ENCODE results near the gene UBE2E3.

Gene UBE2E3

DNA sequence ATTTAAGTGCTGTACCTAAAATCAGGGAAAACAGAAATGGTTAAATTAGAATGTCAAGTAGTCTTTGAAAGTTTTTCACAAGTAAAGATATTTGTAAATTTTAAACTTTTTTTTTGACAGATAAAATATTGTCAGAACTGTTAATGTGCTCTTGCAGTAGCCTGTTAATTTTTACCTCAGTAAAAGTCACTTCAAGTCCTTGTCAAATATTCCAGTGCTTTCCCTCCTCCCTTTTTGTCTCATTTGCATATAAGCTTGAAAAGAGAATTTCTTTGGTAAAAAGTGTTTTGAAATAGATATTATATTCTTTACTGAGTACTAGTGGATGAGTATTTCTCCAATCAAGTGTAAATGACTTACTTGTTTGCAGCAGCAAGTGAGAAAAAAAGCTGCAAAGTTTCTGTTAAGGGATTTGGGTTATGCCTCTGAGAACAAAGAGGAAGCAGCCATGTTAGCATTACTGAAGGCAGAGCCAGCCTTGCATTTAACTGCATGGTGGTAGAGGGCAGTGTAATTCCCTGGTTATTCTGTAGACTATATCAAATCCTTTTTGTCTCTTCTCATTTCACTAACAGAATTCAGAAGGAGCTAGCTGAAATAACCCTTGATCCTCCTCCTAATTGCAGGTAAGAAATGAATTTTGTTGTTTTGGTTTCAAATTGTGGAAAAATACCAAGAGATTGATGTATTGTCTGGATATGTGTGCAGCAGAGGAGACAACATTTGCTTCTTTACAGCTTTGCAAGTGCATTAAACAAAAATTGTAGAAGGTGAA lies 3.2 kb downstream of the UBE2E3 start:
- Histone ChIP-seq H3K27ac (ENCODE audit: low read length) (no peak overlapping the region; the same call in 1 of the 2 replicates), H3K4me3 (ENCODE audit: low read length) (no peak overlapping the region), H3K27me3 (ENCODE audit: low read depth, low read length) (no peaks in the 10 kb centered on the region), H4K20me1 (ENCODE audit: insufficient read depth, low read length) (no peaks in the 10 kb centered on the region), H2AFZ (ENCODE audit: low read depth, low read length) (no peak overlapping the region), H3K36me3 (replicated peaks; ENCODE audit: low read depth, low read length) (peaks cover 10% of the 10 kb centered on the region), H3K4me2 (ENCODE audit: low read length) (peak overlapping the region; percentile 26), H3K79me2 (ENCODE audit: low read length) (peaks cover 26% of the 10 kb centered on the region), H3K4me1 (ENCODE audit: low read length) (peaks cover 31% of the 10 kb centered on the region), H3K9ac (ENCODE audit: low read length) (no peak overlapping the region), H3K9me3 (ENCODE audit: insufficient read depth, low read length) (no peaks in the 10 kb centered on the region)
- TF ChIP-seq EZH2phosphoT487 (IDR thresholded peaks at IDR 0.05; ENCODE audit: low read depth): no peak
- TF ChIP-seq, protein P1, sequence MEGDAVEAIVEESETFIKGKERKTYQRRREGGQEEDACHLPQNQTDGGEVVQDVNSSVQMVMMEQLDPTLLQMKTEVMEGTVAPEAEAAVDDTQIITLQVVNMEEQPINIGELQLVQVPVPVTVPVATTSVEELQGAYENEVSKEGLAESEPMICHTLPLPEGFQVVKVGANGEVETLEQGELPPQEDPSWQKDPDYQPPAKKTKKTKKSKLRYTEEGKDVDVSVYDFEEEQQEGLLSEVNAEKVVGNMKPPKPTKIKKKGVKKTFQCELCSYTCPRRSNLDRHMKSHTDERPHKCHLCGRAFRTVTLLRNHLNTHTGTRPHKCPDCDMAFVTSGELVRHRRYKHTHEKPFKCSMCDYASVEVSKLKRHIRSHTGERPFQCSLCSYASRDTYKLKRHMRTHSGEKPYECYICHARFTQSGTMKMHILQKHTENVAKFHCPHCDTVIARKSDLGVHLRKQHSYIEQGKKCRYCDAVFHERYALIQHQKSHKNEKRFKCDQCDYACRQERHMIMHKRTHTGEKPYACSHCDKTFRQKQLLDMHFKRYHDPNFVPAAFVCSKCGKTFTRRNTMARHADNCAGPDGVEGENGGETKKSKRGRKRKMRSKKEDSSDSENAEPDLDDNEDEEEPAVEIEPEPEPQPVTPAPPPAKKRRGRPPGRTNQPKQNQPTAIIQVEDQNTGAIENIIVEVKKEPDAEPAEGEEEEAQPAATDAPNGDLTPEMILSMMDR (IDR thresholded peaks at IDR 0.05; ENCODE audit: low read depth, low read length): peak; percentile 51

DNA sequence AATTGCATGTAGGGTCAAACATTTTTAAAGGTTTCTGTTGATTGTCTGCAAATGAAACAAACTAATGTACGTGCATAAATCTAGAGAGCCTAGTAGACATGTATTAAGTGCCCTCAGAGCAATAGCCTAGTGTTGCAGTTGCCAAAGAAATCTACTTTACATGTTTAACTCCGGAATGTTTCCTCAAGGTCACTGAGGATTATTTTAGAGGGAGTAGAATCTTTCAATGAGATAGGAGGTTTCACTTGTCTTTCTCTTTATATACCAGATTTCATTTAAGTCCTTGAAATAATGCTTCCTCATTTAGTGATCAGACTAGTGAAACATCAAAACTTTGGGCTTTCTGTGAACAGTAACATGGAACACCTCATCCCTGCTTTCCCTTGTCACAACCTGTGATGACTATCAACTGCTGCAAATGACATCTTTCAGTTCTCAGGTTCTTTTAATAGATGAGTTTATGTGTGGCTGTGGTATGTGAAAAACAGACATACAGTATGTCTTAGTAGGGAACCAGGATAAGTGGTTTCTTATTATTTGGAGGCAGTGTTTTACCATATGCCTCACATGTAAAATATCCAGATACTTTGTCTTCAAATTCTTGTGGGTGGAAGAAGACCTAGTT lies 5.5 kb downstream of the UBE2E3 start:
- H3K9ac ChIP-seq (ENCODE audit: low read length): no peak overlapping the region
- H3K27ac ChIP-seq (ENCODE audit: low read length): no peak overlapping the region
- H3K4me2 ChIP-seq (ENCODE audit: low read length): no peak overlapping the region
- no peak overlapping the region for H2AFZ ChIP-seq (ENCODE audit: low read depth, low read length)
- peaks cover 26% of the 10 kb centered on the region for H3K79me2 ChIP-seq (ENCODE audit: low read length)
- peaks cover 10% of the 10 kb centered on the region for H3K36me3 ChIP-seq (replicated peaks; ENCODE audit: low read depth, low read length)
- no peak for TF ChIP-seq EZH2phosphoT487 (IDR thresholded peaks at IDR 0.05; ENCODE audit: low read depth)
- TF ChIP-seq, protein P1 (IDR thresholded peaks at IDR 0.05; ENCODE audit: low read depth, low read length): no peak
- H3K9me3 ChIP-seq (ENCODE audit: insufficient read depth, low read length): no peaks in the 10 kb centered on the region
- H3K27me3 ChIP-seq (ENCODE audit: low read depth, low read length): no peaks in the 10 kb centered on the region
- no peak overlapping the region for H3K4me3 ChIP-seq (ENCODE audit: low read length)
- no peaks in the 10 kb centered on the region; the same call in 1 of the 2 replicates for H4K20me1 ChIP-seq (ENCODE audit: insufficient read depth, low read length)
- peaks cover 37% of the 10 kb centered on the region for H3K4me1 ChIP-seq (ENCODE audit: low read length)

GRCh38 chr2:180987146-180987545 lies 6.7 kb downstream of the UBE2E3 start:
- Histone ChIP-seq H3K4me2 (ENCODE audit: low read length) (no peak overlapping the region), H4K20me1 (ENCODE audit: insufficient read depth, low read length) (no peaks in the 10 kb centered on the region; the same call in 1 of the 2 replicates), H3K36me3 (replicated peaks; ENCODE audit: low read depth, low read length) (peaks cover 14% of the 10 kb centered on the region), H3K27ac (ENCODE audit: low read length) (no peak overlapping the region), H3K4me3 (ENCODE audit: low read length) (no peak overlapping the region), H3K9ac (ENCODE audit: low read length) (no peak overlapping the region), H2AFZ (ENCODE audit: low read depth, low read length) (no peak overlapping the region), H3K79me2 (ENCODE audit: low read length) (peaks cover 16% of the 10 kb centered on the region; the same call in 1 of the 2 replicates), H3K4me1 (ENCODE audit: low read length) (peaks cover 47% of the 10 kb centered on the region), H3K9me3 (ENCODE audit: insufficient read depth, low read length) (no peaks in the 10 kb centered on the region), H3K27me3 (ENCODE audit: low read depth, low read length) (no peaks in the 10 kb centered on the region)
- TF ChIP-seq, protein P1 (IDR thresholded peaks at IDR 0.05; ENCODE audit: low read depth, low read length): no peak
- no peak for TF ChIP-seq EZH2phosphoT487 (IDR thresholded peaks at IDR 0.05; ENCODE audit: low read depth)

GRCh38 chr2:180990337-180990736 lies 9.9 kb downstream of the UBE2E3 start:
- H3K9ac ChIP-seq (ENCODE audit: low read length): no peak overlapping the region
- H3K27me3 ChIP-seq (ENCODE audit: low read depth, low read length): no peaks in the 10 kb centered on the region
- 0 out of 2 replicates have a peak, but pooled peaks cover 5% of the 10 kb centered on the region for H3K79me2 ChIP-seq (ENCODE audit: low read length)
- peaks cover 32% of the 10 kb centered on the region for H3K4me1 ChIP-seq (ENCODE audit: low read length)
- no peaks in the 10 kb centered on the region; the same call in 1 of the 2 replicates for H4K20me1 ChIP-seq (ENCODE audit: insufficient read depth, low read length)
- no peaks in the 10 kb centered on the region for H3K9me3 ChIP-seq (ENCODE audit: insufficient read depth, low read length)
- H3K36me3 ChIP-seq (replicated peaks; ENCODE audit: low read depth, low read length): peaks cover 9% of the 10 kb centered on the region
- H3K4me3 ChIP-seq (ENCODE audit: low read length): no peak overlapping the region
- H2AFZ ChIP-seq (ENCODE audit: low read depth, low read length): no peak overlapping the region
- no peak for TF ChIP-seq EZH2phosphoT487 (IDR thresholded peaks at IDR 0.05; ENCODE audit: low read depth)
- H3K4me2 ChIP-seq (ENCODE audit: low read length): peak overlapping the region; percentile 33
- 0 out of 2 replicates have a peak overlapping the region, but pooled peaks have one; percentile 11 for H3K27ac ChIP-seq (ENCODE audit: low read length)
